HEK293 (cell line): ENCODE data around the gene ZYX.

Experiments used
- KLF9 ChIP-seq: fragments of 450-650 bp; formaldehyde crosslinking; IDR thresholded peaks from 2 replicates; pipeline ENCODE4 v1.5.1; 2016; ENCODE audit warnings: missing biosample characterization, missing genetic modification characterization, low read depth
- MYNN ChIP-seq: fragments of 450-650 bp; formaldehyde crosslinking; IDR thresholded peaks from 2 replicates; pipeline ENCODE4 v1.5.1; 2016; ENCODE audit warnings: missing biosample characterization, missing genetic modification characterization, borderline replicate concordance
- SETDB1 ChIP-seq: IDR thresholded peaks from one replicate; pipeline ENCODE4 v1.6.1; 2017; ENCODE audit warnings: mild to moderate bottlenecking, low read length, moderate library complexity, mixed read lengths; ENCODE audit not compliant: insufficient read length
- SP2 ChIP-seq: fragments of 450-650 bp; formaldehyde crosslinking; IDR thresholded peaks from 2 replicates; pipeline ENCODE4 v1.5.1; 2016; ENCODE audit warnings: missing biosample characterization, missing genetic modification characterization
- YY1 ChIP-seq: fragments of 450-650 bp; formaldehyde crosslinking; IDR thresholded peaks from 2 replicates; pipeline ENCODE4 v1.5.1; 2018; ENCODE audit warnings: missing biosample characterization, missing genetic modification characterization
- ZNF2 ChIP-seq: fragments of 450-650 bp; formaldehyde crosslinking; IDR thresholded peaks from 2 replicates; pipeline ENCODE4 v1.5.1; 2016; ENCODE audit warnings: missing biosample characterization, missing genetic modification characterization
- ZNF292 ChIP-seq: fragments of 450-650 bp; formaldehyde crosslinking; IDR thresholded peaks from 2 replicates; pipeline ENCODE4 v1.5.1; 2016; ENCODE audit warnings: low read depth, missing biosample characterization, missing genetic modification characterization, borderline replicate concordance
- ZNF510 ChIP-seq: fragments of 450-650 bp; formaldehyde crosslinking; IDR thresholded peaks from 2 replicates; pipeline ENCODE4 v1.5.1; 2018; ENCODE audit warnings: mild to moderate bottlenecking, missing genetic modification characterization, missing biosample characterization; ENCODE audit not compliant: insufficient replicate concordance
- ZNF580 ChIP-seq: fragments of 450-650 bp; formaldehyde crosslinking; IDR thresholded peaks from 2 replicates; pipeline ENCODE4 v1.5.1; 2016; ENCODE audit warnings: missing biosample characterization, missing genetic modification characterization
- ZNF785 ChIP-seq: fragments of 450-650 bp; formaldehyde crosslinking; IDR thresholded peaks from 2 replicates; pipeline ENCODE4 v1.5.1; 2016; ENCODE audit warnings: missing biosample characterization, missing genetic modification characterization
- TF ChIP-seq, protein P1 (sequence below): fragments of 450-650 bp; formaldehyde crosslinking; IDR thresholded peaks from 2 replicates; pipeline ENCODE4 v1.5.1; 2016; ENCODE audit warnings: missing biosample characterization, missing genetic modification characterization
- TF ChIP-seq, protein P2 (sequence below): fragments of 450-650 bp; formaldehyde crosslinking; IDR thresholded peaks from 2 replicates; pipeline ENCODE4 v1.5.1; 2016; ENCODE audit warnings: missing biosample characterization, missing genetic modification characterization
- TF ChIP-seq, protein P3 (sequence below): fragments of 450-650 bp; formaldehyde crosslinking; IDR thresholded peaks from 2 replicates; pipeline ENCODE4 v1.5.1; 2016; ENCODE audit warnings: missing biosample characterization, missing genetic modification characterization
- TF ChIP-seq, protein P4 (sequence below): fragments of 450-650 bp; formaldehyde crosslinking; IDR thresholded peaks from 2 replicates; pipeline ENCODE4 v1.5.1; 2016; ENCODE audit warnings: missing biosample characterization, missing genetic modification characterization

DNA sequence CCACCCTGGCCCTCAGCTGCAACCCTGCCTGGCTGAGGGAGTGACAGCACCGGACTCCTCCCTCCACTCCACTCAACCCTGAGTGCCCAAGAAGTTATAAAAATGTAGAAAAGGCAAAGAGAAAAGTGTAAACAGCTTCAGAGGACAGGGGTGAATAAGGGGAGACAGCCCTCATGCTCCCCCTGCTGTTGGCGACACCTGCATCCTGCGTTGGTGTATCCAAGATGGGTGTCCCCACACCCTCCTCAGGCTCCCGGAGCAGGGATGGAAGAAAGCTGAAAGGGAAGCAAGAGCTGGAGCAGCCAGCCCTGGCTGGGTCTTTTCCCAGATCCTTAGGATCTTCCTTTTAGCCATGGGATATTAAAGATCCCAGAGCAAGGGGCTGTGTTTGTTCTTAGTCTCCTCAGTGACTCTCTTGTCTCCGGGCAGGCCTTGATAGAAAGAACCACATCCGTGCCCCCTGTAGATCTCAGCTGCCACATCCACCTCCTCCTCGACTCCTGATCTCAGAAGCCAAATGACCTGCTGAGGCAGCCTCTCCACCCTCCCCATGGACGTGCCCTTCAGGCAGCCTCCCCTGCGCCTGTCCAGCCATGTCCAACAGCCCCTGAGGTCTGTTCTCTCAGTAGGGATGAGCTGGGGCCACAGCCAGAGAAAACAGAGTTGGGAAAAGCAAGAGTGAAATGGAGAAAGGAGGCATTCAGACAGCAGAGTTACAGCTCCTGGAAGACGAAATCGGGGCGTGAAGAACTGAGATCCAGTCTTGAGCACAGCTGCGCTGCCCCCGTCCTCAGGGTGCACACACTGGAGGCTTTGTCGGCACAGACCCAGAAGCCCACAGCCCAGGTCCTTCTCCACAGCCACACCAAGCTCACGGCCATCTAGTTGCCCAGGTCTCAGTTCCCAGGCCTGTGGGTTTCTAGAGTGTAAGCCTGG is 25.4 kb upstream of the ZYX start:
- TF ChIP-seq SETDB1 (no peak), ZNF2 (no peak), ZNF580 (tag by site-specific recombination) (no peak), ZNF292 (tag by site-specific recombination) (no peak), SP2 (tag by site-specific recombination) (no peak), MYNN (no peak), KLF9 (no peak), YY1 (no peak), ZNF785 (tag by site-specific recombination) (no peak), ZNF510 (tag by site-specific recombination) (no peak)
- TF ChIP-seq, protein P1, sequence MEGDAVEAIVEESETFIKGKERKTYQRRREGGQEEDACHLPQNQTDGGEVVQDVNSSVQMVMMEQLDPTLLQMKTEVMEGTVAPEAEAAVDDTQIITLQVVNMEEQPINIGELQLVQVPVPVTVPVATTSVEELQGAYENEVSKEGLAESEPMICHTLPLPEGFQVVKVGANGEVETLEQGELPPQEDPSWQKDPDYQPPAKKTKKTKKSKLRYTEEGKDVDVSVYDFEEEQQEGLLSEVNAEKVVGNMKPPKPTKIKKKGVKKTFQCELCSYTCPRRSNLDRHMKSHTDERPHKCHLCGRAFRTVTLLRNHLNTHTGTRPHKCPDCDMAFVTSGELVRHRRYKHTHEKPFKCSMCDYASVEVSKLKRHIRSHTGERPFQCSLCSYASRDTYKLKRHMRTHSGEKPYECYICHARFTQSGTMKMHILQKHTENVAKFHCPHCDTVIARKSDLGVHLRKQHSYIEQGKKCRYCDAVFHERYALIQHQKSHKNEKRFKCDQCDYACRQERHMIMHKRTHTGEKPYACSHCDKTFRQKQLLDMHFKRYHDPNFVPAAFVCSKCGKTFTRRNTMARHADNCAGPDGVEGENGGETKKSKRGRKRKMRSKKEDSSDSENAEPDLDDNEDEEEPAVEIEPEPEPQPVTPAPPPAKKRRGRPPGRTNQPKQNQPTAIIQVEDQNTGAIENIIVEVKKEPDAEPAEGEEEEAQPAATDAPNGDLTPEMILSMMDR (tag by site-specific recombination) = no peak
- TF ChIP-seq, protein P2, sequence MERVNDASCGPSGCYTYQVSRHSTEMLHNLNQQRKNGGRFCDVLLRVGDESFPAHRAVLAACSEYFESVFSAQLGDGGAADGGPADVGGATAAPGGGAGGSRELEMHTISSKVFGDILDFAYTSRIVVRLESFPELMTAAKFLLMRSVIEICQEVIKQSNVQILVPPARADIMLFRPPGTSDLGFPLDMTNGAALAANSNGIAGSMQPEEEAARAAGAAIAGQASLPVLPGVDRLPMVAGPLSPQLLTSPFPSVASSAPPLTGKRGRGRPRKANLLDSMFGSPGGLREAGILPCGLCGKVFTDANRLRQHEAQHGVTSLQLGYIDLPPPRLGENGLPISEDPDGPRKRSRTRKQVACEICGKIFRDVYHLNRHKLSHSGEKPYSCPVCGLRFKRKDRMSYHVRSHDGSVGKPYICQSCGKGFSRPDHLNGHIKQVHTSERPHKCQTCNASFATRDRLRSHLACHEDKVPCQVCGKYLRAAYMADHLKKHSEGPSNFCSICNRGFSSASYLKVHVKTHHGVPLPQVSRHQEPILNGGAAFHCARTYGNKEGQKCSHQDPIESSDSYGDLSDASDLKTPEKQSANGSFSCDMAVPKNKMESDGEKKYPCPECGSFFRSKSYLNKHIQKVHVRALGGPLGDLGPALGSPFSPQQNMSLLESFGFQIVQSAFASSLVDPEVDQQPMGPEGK (tag by site-specific recombination) = no peak
- TF ChIP-seq, protein P3, sequence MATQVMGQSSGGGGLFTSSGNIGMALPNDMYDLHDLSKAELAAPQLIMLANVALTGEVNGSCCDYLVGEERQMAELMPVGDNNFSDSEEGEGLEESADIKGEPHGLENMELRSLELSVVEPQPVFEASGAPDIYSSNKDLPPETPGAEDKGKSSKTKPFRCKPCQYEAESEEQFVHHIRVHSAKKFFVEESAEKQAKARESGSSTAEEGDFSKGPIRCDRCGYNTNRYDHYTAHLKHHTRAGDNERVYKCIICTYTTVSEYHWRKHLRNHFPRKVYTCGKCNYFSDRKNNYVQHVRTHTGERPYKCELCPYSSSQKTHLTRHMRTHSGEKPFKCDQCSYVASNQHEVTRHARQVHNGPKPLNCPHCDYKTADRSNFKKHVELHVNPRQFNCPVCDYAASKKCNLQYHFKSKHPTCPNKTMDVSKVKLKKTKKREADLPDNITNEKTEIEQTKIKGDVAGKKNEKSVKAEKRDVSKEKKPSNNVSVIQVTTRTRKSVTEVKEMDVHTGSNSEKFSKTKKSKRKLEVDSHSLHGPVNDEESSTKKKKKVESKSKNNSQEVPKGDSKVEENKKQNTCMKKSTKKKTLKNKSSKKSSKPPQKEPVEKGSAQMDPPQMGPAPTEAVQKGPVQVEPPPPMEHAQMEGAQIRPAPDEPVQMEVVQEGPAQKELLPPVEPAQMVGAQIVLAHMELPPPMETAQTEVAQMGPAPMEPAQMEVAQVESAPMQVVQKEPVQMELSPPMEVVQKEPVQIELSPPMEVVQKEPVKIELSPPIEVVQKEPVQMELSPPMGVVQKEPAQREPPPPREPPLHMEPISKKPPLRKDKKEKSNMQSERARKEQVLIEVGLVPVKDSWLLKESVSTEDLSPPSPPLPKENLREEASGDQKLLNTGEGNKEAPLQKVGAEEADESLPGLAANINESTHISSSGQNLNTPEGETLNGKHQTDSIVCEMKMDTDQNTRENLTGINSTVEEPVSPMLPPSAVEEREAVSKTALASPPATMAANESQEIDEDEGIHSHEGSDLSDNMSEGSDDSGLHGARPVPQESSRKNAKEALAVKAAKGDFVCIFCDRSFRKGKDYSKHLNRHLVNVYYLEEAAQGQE (tag by site-specific recombination) = no peak
- TF ChIP-seq, protein P4, sequence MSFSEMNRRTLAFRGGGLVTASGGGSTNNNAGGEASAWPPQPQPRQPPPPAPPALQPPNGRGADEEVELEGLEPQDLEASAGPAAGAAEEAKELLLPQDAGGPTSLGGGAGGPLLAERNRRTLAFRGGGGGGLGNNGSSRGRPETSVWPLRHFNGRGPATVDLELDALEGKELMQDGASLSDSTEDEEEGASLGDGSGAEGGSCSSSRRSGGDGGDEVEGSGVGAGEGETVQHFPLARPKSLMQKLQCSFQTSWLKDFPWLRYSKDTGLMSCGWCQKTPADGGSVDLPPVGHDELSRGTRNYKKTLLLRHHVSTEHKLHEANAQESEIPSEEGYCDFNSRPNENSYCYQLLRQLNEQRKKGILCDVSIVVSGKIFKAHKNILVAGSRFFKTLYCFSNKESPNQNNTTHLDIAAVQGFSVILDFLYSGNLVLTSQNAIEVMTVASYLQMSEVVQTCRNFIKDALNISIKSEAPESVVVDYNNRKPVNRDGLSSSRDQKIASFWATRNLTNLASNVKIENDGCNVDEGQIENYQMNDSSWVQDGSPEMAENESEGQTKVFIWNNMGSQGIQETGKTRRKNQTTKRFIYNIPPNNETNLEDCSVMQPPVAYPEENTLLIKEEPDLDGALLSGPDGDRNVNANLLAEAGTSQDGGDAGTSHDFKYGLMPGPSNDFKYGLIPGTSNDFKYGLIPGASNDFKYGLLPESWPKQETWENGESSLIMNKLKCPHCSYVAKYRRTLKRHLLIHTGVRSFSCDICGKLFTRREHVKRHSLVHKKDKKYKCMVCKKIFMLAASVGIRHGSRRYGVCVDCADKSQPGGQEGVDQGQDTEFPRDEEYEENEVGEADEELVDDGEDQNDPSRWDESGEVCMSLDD (tag by site-specific recombination) = no peak
